Central memory CD4-positive, alpha-beta T cell (primary cell): Measurements from ENCODE around the gene TMEM176B.
"Not testable (repeated sequence)": the region's sequence is repeated elsewhere in the genome, so short reads cannot be mapped to it uniquely, and the experiment has no call there.

Source experiments
- DNase-seq: peaks from one replicate; pipeline ENCODE4 v3.0.0; 2022

The TMEM176B gene

DNA sequence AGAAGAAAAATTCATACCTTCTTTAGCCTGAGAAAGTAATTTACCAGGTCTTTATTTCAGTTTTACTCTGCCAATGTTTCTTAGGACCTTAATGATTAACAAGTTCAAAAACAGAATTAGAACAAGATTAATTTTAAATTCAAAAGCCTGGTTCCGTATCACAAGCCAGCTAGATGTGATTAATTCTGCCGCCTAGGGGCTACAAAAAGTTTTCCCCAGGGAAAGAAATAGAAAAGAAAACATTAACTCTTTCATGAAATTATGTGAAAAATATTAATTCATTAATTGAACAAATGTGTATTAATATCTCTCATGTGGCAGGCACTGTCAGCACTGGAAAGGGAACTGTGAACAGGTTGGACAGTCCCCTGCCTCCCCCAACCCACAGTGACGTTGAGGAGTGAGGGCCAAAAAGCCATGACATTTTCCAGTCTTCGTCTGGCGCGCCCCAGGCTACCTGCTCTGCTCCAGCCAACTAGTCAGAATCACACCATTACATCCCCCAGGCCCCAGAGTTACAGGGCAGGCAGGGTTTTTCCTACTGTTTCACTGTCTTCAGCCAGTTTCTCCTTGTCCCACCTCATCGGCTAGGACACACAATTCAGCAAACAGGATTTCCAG, 20.5 kb upstream of the TMEM176B start:
- DNase-seq: no peak

DNA sequence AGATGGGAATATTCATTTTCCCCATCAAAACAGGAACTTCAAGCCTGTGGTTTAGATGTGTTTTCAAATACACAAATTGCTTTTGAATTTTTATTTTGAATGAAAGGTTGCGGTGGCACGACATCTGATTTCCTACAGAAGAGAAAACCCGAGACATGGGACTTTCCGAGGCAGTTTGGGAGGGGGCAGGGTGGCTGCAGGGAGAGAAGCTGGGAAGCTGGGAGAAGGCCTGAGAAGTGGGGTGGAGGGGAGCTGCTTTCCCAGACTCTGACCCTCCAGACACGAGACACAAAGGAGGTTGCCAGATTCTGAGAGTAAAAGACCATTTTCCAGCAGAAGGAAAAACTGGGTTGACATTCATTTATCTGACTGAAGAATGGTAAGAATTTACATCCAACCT, 20.0 kb upstream of the TMEM176B start:
- no peak for DNase-seq

- DNase-seq: no peak
Measured at GRCh38 chr7:150818971-150819370, 18.8 kb upstream of the TMEM176B start.

DNA sequence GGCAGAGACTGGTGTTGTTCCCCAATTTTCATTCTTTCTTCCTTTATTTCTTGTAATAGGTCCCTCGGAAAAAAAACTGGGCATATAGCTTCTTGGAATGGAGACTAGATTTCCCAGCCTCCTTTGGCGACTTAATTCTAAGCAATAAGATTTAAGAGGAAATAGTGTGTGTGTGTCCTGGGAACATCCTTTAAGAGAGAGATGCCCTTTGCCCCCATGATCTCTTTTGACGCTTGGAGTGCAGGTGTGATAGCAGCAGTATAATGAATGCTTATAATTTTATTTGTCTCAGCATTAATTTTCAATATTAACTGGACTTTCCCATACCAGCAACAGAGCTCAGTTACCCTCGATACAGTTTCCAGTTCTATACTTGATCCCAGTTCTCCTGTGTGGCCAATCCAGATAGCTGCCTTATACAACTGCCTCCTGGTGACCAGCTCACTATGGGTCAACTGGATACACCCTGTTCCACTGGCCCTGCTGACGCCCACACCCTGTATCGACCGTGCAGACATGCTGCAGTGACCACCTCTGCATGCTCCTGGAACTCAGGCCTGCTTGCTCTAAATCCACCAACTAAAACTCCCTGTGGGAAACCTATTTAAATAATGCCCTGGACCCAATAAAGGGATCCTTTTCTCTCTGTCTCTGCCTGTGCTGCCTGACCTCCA, 14.3 kb upstream of the TMEM176B start:
- no peak for DNase-seq

DNA sequence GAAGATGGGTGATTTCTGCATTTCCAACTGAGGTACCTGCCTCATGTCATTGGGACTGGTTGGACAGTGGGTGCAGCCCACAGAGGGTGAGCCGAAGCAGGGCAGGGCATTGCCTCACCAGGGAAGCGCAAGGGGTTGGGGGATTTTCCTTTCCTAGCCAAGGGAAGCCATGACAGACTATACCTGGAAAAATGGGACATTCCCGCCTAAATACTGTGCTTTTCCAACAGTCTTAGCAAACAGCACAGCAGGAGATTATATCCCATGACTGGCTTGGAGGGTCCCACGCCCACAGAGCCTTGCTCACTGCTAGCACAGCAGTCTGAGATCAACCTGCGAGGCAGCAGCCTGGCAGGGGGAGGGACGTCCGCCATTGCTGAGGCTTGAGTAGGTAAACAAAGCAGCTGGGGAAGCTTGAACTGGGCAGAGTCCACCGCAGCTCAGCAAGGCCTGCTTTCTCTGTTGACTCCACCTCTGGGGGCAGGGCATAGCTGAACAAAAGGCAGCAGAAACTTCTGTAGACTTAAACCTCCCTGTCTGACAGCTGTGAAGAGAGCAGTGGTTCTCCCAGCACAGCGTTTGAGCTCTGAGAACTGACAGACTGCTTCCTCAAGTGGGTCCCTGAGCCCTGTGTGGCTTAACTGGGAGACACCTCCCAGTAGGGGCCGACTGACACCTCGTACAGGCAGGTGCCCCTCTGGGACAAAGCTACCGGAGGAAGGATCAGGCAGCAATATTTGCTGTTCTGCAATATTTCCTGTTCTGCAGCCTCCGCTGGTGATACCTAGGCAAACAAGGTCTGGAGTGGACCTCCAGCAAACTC, 7.7 kb upstream of the TMEM176B start:
- DNase-seq: not testable (repeated sequence)

DNA sequence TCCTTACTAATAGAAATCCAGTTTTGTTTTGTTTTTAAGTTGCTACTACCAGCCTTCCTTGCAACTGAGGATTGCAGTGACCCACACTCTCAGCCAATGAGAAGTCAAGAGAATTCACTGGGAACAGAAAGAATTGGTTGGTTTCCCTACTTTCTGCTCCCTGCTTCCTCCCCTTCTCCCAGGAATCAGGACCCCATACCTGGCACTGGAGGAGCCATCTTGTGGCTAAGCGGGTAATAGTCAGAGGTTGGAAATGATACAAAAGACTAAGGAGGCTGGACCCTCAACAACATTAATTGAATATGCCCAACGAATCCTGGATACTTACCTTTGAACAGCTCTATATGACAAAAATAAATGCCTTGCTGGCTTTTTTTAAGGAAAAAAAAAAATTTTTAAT, 6.7 kb upstream of the TMEM176B start:
- DNase-seq: no peak

DNA sequence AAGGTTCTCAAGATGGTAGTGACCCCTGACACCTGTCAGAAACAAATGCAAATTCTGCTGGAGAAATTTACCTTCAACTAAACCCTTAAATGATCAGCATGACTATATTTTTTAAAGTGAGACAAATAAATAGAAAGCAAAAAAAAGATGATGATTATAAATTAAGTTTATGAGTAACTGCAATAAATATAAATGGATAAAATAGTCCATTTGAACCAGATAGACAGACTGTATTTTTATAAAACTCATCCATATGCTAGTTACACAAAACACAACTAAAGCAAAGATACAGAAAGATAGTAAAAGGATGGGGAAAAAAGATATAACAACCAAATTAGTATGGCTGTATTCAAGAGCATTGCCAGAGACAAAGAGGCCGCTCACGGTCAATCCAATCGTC, 6.3 kb upstream of the TMEM176B start:
- no peak for DNase-seq

DNA sequence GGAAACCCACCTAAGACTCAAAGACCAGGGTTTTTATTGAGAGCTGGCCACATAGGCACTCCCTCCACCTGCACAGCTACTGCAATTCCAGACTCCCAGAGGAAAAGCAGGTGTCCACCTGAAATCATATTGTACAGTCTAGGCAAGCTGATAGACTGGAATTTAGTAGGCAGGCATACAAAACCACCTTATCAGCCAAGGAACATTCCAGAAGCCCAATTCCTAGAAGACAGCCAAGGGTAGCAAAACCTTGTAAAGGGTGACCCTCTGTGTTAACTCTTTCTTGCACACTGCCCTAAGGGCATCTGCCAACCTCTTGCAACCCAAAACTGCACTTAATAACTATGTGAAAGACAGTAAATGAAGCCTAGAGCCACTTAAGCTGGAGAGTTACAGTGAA, 5.7 kb upstream of the TMEM176B start:
- no peak for DNase-seq

DNA sequence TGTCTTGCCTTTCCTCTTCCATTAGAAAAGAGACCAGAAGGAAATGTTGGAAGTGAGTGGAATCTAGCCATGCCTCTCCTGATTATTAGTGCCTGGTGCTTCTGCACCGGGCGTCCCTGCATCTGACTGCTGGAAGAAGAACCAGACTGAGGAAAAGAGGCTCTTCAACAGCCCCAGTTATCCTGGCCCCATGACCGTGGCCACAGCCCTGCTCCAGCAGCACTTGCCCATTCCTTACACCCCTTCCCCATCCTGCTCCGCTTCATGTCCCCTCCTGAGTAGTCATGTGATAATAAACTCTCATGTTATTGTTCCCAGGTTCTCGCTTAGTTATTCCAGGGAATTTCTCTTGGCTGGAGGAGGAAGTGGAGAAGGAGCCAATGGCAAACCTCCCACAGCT, 4.6 kb upstream of the TMEM176B start:
- DNase-seq: no peak

DNA sequence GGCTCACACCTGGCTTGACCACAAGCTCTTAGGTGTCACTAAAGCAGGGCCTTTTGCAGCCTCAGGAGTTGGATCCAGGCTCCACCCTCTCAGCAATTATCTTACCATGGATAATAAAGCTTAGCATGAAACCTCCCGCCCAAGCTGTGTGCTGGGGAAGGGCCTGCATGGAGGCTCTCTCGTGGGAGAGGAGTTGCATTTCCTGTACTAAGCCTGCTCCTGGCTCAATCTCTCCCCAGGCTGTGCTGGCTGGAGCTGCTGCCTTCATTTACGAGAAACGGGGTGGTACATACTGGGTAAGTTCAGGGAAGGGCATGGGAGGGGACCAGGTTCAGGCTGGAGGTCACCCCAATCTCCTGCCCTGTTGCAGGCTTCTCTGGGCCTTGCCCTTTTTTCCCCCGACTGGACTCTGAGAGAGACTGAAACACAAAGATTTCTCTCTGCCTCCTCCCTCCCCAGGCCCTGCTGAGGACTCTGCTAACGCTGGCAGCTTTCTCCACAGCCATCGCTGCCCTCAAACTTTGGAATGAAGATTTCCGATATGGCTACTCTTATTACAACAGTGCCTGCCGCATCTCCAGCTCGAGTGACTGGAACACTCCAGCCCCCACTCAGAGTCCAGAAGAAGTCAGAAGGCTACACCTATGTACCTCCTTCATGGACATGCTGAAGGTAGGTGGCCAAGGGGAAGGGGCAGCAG, 3.1 kb upstream of the TMEM176B start:
- DNase-seq: no peak

GRCh38 chr7:150801946-150802771, 2.0 kb upstream of the TMEM176B start:
- no peak for DNase-seq

DNA sequence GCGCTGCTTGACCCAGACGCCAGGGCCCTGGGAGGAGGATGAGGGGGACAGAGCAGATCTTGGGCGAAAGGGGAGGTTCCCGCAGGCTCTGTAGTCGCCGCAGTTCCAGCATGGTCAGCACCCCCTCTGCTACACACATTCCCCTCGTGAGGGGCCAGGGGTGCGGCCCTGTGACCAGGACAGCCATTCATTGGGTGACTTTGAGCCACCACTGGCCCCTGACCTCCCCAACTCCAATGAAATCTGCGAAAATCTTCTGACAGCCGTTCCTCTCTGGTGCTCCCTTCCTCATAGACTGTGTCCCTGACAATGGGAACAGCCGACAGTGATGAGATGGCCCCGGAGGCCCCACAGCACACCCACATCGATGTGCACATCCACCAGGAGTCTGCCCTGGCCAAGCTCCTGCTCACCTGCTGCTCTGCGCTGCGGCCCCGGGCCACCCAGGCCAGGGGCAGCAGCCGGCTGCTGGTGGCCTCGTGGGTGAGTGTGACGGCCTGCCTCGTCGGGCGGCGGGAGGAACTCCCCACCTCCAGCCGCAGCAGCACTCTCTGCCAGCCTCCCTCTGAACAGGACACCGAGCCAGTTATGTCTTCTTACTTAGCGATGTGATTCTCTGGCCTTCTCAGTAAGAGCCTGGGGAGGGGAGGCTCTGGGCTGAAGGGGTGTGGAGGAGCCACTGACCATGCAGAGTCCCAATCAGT, 1.2 kb upstream of the TMEM176B start:
- DNase-seq: no peak

DNA sequence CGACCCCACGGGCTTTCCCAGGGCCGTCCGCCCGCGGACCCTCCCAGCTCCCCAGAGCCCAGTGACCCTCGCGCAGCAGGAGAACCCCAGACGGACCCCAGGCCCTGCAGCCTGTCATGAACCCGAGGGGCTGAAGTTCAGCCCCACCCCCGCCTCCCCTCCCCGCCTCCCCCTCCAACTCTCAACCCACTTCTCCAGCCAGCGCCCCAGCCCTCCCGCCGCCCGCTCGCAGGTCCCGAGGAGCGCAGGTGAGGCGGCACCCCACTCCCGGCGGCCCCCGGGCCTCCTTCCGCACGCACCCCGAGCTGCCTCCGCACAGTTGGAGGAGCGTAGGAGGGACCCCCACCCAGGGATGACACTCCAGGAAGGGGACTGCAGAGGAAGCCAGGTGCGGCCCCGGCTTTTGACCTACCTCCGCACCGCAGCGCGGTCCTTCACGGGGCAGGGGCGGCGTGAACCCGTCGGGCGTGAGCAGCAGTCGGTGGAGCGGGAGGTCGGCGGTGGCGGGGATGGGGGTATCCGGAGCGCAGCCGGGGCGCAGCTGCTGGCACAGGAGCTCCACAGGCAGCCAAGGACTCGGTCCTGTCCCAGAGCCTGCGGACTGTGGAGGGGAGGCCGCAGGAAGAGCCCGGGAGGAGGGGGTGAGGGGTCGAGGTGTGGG, 547 bp upstream of the TMEM176B start, which contains the start of gene TMEM176A:
Gene TMEM176A (plus strand): TSS at position 189 of the 661 bp plus-strand sequence. CDS start 782 bp downstream, outside the sequence.
- DNase-seq: no peak

- DNase-seq: no peak
Measured at GRCh38 chr7:150799156-150799555, 1.0 kb downstream of the TMEM176B start.

GRCh38 chr7:150797661-150798060, 2.5 kb downstream of the TMEM176B start:
- no peak for DNase-seq

GRCh38 chr7:150793569-150794238, 6.5 kb downstream of the TMEM176B start:
- no peak for DNase-seq

GRCh38 chr7:150791746-150792452, 8.3 kb downstream of the TMEM176B start:
- no peak for DNase-seq

DNA sequence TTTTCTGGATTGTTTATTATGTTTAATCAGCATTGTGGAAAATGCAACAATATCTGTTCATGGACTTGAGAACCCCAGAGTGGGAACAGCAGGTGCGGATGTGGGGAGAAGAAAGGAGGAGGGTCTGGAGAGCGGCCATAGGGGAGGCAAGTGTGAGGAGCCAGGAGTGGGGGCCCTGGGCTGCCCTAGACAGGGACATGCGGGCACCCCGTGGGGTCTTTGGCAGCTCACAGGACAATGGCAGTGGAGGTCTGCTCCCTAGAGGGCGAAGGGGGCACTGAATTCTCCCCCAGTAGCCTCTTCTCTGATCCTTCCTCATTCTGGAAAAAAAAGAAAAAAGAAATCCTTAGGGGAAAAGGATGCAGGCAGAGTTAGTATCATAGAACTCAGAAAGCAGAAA, 8.9 kb downstream of the TMEM176B start:
- no peak for DNase-seq

DNA sequence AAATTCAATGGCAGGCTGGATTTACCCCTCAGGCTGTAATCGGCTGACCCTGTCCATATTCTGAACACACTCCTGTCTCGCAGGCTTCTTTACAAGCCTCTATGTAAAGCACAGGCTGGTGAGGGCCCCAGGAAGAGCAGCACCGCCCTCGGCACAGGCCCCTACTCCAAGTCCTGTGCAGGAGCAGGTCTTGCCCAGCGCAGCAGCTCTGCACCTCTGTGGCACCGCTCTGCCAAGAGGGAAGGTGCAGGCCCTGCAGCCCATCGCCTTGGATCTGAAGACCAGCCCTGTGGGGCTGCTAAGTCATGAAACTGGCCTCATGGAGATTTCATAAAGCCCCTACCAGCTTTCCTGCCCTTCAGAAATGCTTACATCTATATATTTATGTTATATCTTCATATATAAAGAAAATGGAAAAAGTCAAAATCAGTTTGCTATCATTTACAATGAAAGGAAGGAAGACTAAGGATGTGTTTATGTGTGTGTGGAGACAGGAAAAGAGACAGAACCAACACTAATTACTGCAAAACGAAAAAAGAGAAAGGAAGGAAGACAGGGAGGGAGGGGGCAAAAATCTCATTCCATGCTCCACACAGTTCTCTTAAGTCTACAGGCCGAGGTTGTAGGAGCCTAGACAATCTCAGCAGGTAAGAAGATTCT, 9.6 kb downstream of the TMEM176B start:
- no peak for DNase-seq
